Type B pancreatic cell (in vitro differentiated cells): Measurements from ENCODE around the gene NEXN. TPM values are rescaled to one million over a fixed set of nuclear protein-coding genes. Genes with fewer than 3 reads are reported as not detected.

Experiments used
- DNase-seq: peaks from one replicate; pipeline ENCODE4 v3.0.0; 2021; ENCODE audit warnings: mixed read lengths; ENCODE audit not compliant: unreplicated experiment; ENCODE audit errors: extremely low spot score
- H3K27ac Mint-ChIP-seq: 2 replicates; pipeline ENCODE4 v1.8.0; 2021; ENCODE audit warnings: mild to moderate bottlenecking, mixed read lengths
- H3K27me3 Mint-ChIP-seq: 2 replicates; pipeline ENCODE4 v1.8.0; 2021; ENCODE audit warnings: mixed read lengths
- H3K36me3 Mint-ChIP-seq: 2 replicates; pipeline ENCODE4 v1.8.0; 2021; ENCODE audit warnings: mixed read lengths
- H3K4me1 Mint-ChIP-seq: one replicate; pipeline ENCODE4 v1.8.0; 2021; ENCODE audit warnings: mixed read lengths; ENCODE audit not compliant: unreplicated experiment
- H3K4me3 Mint-ChIP-seq: 2 replicates; pipeline ENCODE4 v1.8.0; 2021; ENCODE audit warnings: mild to moderate bottlenecking, mixed read lengths
- H3K9me3 Mint-ChIP-seq: 2 replicates; pipeline ENCODE4 v1.8.0; 2021; ENCODE audit warnings: mixed read lengths
- total RNA-seq: library from RNA; stranded (reverse); gene quantifications from 2 replicates; pipeline ENCODE4 v1.2.1, GENCODE V29; 2021; ENCODE audit warnings: low replicate concordance
- TF ChIP-seq, protein P1 (sequence below): fragments of 200-600 bp; sonication (generic); conservative IDR thresholded peaks from 2 replicates; pipeline ENCODE4 v1.5.0; 2021; ENCODE audit warnings: antibody characterized with exemption, mild to moderate bottlenecking

The NEXN gene
- total RNA-seq, 1 donor from 2014 or later = 2.8 TPM

DNA sequence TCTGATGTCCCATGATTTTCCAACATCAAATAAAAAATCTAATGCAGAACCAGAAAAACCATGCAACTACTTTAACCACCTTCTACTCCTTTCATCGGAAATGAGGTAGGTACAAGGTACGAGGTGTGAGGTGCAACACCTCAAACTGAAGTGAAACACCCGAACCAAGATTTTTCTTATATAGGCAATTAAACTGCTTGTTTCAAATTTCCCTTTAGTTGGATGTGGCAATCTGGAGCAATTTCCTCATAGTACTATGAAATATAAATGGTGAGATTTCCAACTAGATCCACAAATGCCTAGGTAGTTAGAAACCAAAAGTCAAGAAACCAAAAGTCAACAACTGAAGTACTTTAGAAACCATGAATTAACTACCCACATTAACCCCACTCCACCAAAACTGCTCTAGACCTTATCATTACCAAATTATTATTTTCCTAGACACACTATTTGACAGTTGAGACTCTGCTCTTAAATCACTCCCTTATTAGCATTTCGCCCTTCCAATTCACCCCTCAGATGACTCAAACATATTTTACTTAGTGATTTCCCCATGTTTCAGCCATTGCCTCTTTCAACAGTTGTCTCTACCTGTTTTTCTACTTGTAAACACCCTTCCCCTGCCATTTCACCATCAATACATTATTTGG is 52.6 kb downstream of the NEXN start:
- no peak for DNase-seq
- H3K27ac Mint-ChIP-seq = peak overlapping the region; percentile 7
- TF ChIP-seq, protein P1, sequence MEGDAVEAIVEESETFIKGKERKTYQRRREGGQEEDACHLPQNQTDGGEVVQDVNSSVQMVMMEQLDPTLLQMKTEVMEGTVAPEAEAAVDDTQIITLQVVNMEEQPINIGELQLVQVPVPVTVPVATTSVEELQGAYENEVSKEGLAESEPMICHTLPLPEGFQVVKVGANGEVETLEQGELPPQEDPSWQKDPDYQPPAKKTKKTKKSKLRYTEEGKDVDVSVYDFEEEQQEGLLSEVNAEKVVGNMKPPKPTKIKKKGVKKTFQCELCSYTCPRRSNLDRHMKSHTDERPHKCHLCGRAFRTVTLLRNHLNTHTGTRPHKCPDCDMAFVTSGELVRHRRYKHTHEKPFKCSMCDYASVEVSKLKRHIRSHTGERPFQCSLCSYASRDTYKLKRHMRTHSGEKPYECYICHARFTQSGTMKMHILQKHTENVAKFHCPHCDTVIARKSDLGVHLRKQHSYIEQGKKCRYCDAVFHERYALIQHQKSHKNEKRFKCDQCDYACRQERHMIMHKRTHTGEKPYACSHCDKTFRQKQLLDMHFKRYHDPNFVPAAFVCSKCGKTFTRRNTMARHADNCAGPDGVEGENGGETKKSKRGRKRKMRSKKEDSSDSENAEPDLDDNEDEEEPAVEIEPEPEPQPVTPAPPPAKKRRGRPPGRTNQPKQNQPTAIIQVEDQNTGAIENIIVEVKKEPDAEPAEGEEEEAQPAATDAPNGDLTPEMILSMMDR = no peak
- no peak overlapping the region for H3K4me3 Mint-ChIP-seq
- no peaks in the 10 kb centered on the region for H3K4me1 Mint-ChIP-seq
- no peaks in the 10 kb centered on the region for H3K9me3 Mint-ChIP-seq
- peaks cover 33% of the 10 kb centered on the region for H3K36me3 Mint-ChIP-seq
- H3K27me3 Mint-ChIP-seq = no peaks in the 10 kb centered on the region

DNA sequence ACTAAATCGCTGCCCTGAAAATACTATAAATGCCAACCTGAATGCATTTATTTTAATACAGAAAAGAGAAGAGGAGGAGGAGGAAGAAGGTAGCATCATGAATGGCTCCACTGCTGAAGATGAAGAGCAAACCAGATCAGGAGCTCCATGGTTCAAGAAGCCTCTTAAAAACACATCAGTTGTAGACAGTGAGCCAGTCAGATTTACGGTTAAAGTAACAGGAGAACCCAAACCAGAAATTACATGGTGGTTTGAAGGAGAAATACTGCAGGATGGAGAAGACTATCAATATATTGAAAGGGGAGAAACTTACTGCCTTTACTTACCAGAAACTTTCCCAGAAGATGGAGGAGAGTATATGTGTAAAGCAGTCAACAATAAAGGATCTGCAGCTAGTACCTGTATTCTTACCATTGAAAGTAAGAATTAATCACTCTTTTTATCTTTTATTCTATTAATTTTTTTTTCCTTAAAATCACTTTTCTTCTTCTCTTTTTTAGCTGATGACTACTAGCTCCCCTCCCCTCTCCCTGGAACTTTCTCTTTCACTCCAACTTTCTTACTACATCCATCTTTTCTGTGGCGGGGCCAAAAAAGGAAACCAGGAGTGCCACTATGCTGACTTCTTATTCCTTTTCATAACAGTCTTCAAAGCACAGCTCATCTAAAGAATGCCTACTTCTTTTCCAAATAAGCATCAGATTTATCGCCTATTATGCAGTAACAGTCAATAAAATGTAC is 54.1 kb downstream of the NEXN start:
- H3K36me3 Mint-ChIP-seq = peaks cover 33% of the 10 kb centered on the region
- no peak for DNase-seq
- no peak overlapping the region for H3K27ac Mint-ChIP-seq
- no peaks in the 10 kb centered on the region for H3K9me3 Mint-ChIP-seq
- TF ChIP-seq, protein P1 = no peak
- no peaks in the 10 kb centered on the region for H3K27me3 Mint-ChIP-seq
- no peak overlapping the region for H3K4me3 Mint-ChIP-seq
- no peaks in the 10 kb centered on the region for H3K4me1 Mint-ChIP-seq

DNA sequence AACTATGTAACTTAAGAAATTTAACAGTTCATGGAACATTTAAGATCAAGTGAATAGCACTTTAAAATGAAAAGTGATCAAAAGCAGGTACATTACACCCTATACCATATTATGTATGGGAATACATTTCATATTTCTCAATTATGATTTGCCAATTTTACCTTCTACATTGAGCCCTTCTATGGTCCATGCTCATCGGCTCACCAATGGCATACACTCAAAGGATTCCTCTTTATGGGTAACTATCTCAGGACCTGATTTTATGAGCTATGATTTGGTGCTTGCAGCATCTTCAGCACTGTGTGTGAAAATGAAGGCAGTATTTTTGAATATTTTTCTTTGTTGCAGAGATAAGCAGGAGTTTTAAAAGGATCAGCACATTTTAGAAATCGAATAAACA is 56.9 kb downstream of the NEXN start:
- peaks cover 39% of the 10 kb centered on the region for H3K36me3 Mint-ChIP-seq
- no peaks in the 10 kb centered on the region for H3K4me1 Mint-ChIP-seq
- no peak for DNase-seq
- TF ChIP-seq, protein P1 = no peak
- H3K27ac Mint-ChIP-seq = no peak overlapping the region
- no peaks in the 10 kb centered on the region for H3K27me3 Mint-ChIP-seq
- no peak overlapping the region for H3K4me3 Mint-ChIP-seq
- no peaks in the 10 kb centered on the region for H3K9me3 Mint-ChIP-seq

DNA sequence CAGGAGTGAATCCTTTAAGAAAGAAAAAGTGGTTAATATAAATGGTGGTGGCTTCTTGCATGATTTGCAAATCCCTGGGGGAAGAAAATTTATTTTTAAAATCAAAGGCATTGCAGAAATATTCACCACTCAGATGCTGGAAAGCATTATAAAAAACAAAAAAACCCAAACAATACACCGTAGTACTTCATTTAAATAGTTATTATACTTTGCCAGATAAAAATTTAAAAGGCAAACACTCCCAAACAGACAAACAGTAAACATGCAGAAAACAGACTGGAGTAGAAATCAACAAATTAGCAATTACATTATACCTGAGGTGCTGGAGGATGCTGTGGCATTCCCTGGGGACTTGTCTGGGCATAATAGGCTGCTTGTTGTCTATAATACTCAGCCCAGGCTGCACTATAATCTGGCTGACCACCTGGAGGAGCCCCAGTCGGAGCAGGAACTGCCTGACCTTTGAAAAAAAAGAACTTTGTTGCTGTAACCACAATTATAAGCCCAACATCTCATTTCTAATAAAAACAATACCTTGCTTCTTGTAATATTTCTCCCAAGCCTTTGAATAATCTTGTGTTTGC is 60.5 kb downstream of the NEXN start:
- Mint-ChIP-seq H3K27me3 (no peaks in the 10 kb centered on the region), H3K4me3 (no peak overlapping the region), H3K9me3 (no peaks in the 10 kb centered on the region), H3K4me1 (no peaks in the 10 kb centered on the region), H3K27ac (no peak overlapping the region), H3K36me3 (peaks cover 29% of the 10 kb centered on the region)
- no peak for DNase-seq
- TF ChIP-seq, protein P1 = no peak

DNA sequence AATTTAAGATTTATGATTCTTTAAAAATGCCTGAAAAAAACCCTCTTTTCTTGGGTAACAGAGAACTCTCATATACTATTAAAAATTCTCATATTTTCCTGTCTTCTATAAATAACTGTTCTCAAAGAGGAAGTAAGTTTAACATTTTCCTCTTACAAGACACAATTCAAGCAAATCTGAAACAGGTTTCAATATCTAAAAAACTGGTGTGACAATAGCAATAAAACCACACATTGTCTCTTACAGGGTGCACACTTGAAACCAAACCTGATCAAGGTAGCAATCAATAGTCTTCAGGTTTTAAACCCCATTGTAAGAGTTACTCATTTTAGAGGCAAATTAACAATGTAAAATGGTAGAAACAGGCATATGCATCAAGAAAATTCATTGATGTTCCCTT is 62.4 kb downstream of the NEXN start:
- Mint-ChIP-seq H3K36me3 (peaks cover 27% of the 10 kb centered on the region), H3K9me3 (no peaks in the 10 kb centered on the region), H3K4me3 (no peak overlapping the region), H3K4me1 (no peaks in the 10 kb centered on the region), H3K27me3 (no peaks in the 10 kb centered on the region), H3K27ac (no peak overlapping the region)
- TF ChIP-seq, protein P1 = no peak
- DNase-seq = no peak
